GM18861 (cell line): ENCODE results near the gene RECK.
"Not testable (repeated sequence)": the region's sequence is repeated elsewhere in the genome, so short reads cannot be mapped to it uniquely, and the experiment has no call there.

ENCODE experiments used
- ATAC-seq: cut with Tn5 transposase; IDR thresholded peaks from one replicate; pipeline ENCODE4 v1.9.1; 2021; ENCODE audit not compliant: unreplicated experiment

Gene RECK

DNA sequence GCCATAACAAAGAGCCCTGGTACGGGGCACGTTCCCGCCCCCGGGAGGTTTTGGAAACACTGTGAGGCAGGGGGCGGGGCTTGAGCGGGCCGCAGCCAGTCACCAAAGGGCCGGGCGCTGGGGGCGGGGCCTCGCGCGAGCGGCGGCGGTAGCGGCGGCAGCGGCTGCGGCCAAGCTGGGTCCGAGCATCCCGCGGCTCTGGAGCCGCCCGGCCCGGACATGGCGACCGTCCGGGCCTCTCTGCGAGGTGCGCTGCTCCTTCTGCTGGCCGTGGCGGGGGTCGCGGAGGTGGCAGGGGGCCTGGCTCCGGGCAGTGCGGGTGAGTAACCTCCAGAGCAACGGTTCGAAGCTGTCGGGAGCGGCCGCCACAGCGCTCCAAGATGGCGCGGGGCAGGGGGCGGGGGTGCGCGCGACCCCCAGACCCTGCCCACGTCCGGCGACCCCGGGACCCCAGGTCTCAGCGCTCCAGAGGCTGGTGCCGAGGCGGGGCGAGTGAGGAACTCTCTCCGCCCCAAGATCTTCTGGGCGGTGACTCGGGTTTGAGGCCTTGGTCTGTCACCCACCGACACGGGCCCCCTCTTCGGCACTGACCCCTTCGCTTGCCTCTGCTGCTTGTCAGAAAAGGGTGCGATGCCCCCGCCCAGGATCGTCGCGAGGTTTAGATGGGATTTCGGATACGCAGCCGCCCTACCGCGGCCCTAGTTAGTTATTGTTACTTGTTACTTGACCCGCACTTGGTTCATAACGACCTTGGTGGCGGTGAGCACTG is at the start of gene RECK:
TSS of gene RECK (plus strand) at position 134 of the 769 bp plus-strand sequence. CDS start at position 220, 86 bp downstream.
- ATAC-seq = peak; percentile 51

DNA sequence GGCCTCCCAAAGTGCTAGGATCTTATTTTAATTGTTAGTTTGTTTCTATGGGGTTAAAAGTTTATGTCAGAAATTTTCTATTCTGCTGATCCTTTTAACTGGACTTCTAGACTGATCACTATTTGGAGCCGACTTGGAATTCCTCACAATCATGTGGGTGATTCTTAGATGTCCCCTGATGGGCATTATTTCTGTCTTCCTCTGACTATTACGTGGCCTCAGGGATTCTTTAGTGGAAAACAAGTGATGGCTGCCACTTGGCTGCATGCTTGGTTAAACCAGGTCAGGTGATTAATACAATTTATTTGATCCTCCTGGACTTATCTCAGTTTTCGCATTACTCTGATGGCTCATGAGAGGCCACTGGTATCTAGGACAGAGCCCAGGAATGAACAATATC is 46.6 kb upstream of the RECK start:
- ATAC-seq = no peak

GRCh38 chr9:35993136-35993535 is 43.6 kb upstream of the RECK start:
- ATAC-seq = not testable (repeated sequence)

GRCh38 chr9:35993976-35994720 is 42.6 kb upstream of the RECK start:
- ATAC-seq = no peak

GRCh38 chr9:35994959-35995358 is 41.8 kb upstream of the RECK start:
- ATAC-seq = no peak

- no peak for ATAC-seq
Measured at GRCh38 chr9:35996358-35996970, 40.2 kb upstream of the RECK start.

GRCh38 chr9:35997016-35997415 is 39.7 kb upstream of the RECK start:
- not testable (repeated sequence) for ATAC-seq

DNA sequence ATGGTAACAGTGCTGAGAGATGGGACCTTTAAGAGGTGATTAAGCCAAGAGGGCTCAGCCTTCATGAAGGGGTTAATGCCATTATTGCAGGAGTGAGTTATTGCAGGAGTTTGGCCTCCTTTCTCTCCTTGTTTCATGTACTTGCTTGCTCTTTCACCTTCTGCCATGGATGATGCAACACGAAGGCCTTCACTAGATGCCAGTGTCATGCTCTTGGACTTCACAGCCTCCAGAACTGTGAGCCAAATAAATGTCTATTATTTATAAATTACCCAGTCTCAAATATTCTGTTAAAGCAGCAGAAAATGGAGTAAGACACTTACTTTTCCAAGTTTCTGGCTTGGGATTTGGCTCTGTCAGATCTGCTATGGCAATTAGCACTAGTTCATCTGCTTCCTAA is 38.4 kb upstream of the RECK start:
- no peak for ATAC-seq

DNA sequence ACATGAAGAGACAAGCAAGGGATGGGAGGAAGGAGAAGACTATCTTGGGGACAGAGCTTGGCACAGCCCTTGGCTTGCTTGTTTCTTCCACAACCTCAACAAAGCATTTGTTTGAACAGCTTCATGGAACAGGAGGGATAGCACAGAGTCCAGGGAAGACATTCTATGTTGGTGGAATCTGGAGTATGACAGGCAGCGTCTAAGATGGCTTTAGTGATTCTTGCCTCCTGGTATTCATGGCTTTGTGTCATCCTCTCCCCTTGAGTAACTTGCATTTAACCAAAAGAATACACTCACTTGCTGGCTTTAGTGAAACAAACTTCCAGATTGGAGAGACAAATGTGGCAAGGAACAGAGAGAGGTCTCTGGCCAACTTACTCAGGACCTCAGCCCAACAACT is 30.8 kb upstream of the RECK start:
- ATAC-seq = no peak

DNA sequence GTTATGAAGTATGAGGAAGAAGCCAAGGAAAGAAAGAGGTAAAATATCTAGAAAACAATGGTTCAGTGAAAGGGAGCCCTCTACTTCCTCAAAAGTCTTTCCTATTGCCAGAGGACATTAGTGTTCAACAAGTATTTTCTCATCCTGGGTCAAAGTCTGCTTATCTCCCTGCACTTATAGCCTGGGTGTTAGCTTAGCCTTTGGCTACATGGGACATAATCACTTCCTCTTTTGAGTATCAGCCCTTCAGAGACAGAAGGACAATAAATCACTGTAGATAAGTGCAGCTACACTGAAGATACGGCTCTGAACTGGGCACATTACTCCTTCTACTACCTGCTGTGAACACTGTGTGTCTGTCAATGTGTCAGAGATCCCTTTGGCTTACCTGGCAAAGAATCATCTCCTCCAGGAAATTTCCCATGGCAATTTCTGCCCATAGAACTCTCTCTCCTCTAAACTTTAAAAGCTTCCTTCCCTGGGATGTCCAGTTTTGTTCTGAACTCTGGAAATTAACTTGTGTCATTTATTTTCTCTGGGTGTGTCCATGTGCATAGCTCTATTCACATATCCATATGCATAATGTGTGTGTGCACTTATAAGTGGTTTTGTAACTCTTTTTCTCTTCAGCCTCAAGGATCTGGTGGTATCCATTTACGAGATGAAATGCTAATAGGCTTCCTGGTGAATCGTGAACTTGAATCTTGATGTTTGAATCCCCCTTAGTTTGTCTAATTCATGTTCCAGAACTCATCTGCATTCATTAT is 30.0 kb upstream of the RECK start:
- no peak for ATAC-seq

DNA sequence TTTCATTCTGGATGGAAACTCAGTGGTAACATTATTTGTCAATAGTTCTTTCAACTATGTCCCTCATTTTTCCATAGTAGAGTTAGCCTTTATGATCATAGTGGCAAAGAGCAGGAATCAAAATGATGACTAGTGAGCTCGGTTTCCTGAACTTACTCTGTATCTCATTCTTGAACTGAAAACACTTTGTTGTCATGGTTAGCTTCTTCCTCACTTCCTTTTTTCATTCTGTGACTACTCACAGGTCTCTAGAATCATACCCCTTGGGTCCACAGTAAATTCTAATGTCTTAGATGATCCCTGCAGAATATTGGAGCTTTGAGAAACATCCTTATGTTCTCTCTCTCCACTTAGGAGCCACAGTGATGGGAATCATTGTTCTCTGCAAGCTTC is 29.4 kb upstream of the RECK start:
- ATAC-seq = peak; percentile 56

- ATAC-seq = no peak
Measured at GRCh38 chr9:36007852-36008251, 28.9 kb upstream of the RECK start.

- no peak for ATAC-seq
Measured at GRCh38 chr9:36008774-36009300, 27.9 kb upstream of the RECK start.

DNA sequence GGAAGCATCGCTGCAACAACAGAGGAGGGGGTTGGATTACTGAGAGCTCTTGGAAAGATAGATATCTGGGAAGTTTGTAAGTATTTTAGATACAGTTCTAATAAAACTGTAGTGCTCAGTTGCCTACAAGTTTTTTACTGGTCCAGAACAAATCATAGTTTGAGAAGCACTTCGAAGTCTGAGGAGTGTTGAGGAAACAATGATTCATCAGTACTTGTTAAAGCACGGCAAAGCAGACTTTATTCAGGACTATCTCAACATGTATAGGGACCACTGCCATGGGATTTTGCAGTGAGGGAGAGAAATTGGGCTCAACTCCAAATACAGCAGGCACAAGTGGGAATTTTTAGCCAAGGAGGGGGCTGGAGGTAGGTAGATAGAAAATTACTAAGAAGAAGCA is 25.3 kb upstream of the RECK start:
- no peak for ATAC-seq

DNA sequence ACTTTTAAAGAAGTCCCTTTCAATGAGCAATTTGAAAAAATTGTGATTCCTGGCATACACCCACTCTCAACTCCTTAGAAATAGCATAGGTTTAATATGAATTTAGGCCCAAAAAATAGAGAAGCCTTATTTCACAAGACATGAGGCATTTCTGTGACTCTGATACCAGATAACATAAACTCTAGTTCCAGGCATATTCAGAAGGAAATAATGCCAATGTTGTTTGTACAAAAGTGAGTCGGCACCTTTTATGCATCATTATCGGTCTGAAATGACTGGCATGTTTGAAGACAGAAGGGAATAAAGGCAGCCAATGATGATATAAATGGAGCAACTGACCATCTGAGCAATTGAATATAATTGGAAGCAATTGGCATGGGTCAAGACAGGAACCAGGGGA is 19.4 kb upstream of the RECK start:
- ATAC-seq = no peak

DNA sequence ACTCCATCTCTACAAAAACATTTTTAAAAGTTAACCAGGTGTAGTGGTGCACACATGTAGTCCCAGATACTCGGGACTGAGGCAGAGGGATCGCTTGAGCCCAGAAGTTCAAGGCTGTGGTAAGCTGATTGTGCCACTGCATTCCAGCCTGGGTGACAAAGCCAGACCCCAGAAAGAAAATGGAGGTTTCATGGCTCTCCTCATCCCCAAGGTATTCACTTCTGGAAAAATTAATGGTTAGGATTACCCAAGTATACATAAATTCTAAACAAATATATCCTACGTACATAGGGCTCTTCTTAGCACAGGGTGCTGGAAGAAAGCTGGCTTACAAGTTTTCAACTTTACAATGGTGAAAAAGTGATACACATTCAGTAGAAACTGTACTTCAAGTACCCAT is 18.6 kb upstream of the RECK start:
- ATAC-seq = no peak

GRCh38 chr9:36018891-36019720 is 17.6 kb upstream of the RECK start:
- ATAC-seq = no peak

GRCh38 chr9:36021968-36022367 is 14.7 kb upstream of the RECK start:
- ATAC-seq = no peak

DNA sequence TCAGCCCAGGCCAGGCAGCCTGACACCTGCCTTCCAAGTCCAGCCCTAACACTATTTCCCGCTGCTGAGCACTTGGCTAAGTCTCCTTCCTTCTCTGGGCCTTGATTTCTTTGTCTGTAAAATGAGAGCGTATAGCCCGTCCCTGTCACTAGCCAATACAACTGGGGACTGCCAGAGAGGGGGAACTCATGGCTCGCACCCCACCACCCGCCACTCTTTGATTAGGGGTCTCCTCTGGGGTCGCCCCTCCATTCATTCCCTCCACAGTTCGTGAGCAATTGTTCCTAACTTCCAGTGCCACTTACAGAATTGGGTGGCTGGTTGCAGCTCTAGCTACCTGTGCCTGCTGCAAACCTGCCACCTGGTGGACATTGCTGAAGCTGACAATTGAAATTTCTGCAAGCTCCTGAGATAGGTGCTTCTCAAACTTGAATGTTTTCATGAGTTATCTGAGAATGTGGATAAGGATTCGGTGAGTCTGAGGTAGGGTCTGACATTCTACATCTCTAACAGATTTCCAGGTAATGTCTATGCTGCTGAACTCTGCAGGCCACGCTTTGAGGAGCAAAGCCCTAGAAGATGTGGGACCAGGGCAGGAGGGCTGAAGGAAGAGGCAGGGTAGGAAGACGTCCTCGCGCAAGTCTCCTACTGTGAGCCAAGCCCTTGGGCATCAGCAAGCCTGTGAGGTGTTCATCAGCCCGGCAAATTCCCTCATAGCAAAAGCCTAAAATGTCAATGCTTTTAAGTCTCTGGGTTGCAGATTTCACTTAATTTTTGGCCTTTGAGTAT is 13.3 kb upstream of the RECK start:
- ATAC-seq = no peak
